ENCODE data around the gene ISLR2. TPM values are rescaled to one million over a fixed set of nuclear protein-coding genes. Genes with fewer than 3 reads are reported as not detected.
"Not testable (repeated sequence)": the region's sequence is repeated elsewhere in the genome, so short reads cannot be mapped to it uniquely, and the experiment has no call there.

The ISLR2 gene
- total RNA-seq, 1 experiment from 2014 or later = not detected

DNA sequence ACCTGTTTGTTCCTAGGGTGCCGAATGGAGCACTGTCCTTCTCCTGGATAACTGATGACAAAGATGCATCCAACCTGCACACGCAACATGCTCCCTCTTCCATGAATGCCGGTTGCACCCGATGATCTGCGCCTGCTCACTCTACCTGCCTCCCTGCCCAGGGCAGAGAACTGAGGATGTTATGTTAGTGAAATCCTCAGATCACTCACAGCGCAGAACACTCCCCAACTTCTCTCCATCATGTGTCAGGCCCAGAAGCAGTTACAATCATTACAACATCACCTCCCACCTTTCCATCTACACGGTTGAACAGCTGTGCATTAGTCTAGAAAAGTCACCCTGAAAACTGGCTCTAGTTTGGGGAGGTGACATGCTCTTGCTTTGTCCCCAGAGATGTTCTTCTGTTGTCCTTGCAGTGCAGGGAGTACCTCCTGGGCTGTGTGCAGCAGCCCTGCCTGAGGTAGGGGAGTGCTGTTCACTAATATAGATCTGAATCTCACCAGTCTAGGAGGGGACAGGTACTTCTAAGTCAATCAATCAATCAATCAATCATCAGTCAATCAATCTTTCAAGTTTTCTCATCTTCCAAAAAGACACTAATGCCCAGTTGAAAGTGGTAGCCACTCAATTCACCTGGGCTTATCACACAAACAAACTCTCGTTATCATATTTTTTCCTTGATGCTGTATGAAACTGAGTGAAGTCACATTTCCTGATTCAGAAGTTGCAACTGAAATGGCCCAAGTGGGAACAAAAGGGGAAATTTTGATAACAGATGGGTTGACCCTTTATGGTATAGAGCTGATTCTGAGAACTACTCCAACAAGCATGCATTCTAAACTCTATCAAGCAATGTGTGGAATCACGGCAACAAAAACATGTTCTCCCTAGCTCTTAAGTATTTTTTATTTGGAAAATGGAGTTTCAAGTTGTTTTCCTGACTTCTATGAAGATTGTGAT is 27.8 kb downstream of the ISLR2 start:
- Mint-ChIP-seq H3K9me3 (ENCODE audit: low read depth, unreplicated experiment) (no peaks in the 10 kb centered on the region), H3K4me3 (ENCODE audit: low read depth, unreplicated experiment) (no peak overlapping the region), H3K4me1 (ENCODE audit: low read depth, unreplicated experiment) (no peaks in the 10 kb centered on the region), H3K27me3 (ENCODE audit: unreplicated experiment) (peaks cover 46% of the 10 kb centered on the region), H3K36me3 (ENCODE audit: insufficient read depth, unreplicated experiment) (no peaks in the 10 kb centered on the region), H3K27ac (ENCODE audit: unreplicated experiment) (no peak overlapping the region)
- intact Hi-C loops (cut with micrococcal nuclease; ENCODE audit: unreplicated experiment) = no loop called here
- TF ChIP-seq, protein P1, sequence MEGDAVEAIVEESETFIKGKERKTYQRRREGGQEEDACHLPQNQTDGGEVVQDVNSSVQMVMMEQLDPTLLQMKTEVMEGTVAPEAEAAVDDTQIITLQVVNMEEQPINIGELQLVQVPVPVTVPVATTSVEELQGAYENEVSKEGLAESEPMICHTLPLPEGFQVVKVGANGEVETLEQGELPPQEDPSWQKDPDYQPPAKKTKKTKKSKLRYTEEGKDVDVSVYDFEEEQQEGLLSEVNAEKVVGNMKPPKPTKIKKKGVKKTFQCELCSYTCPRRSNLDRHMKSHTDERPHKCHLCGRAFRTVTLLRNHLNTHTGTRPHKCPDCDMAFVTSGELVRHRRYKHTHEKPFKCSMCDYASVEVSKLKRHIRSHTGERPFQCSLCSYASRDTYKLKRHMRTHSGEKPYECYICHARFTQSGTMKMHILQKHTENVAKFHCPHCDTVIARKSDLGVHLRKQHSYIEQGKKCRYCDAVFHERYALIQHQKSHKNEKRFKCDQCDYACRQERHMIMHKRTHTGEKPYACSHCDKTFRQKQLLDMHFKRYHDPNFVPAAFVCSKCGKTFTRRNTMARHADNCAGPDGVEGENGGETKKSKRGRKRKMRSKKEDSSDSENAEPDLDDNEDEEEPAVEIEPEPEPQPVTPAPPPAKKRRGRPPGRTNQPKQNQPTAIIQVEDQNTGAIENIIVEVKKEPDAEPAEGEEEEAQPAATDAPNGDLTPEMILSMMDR (IDR thresholded peaks at IDR 0.05; ENCODE audit: unreplicated experiment) = no peak
- no peak for DNase-seq
- CTCF ChIA-PET = interaction anchor here (1.4 kb wide), 1 partner anchor 14 kb away, joined by 4 read pairs; no protein-coding TSS in a partner anchor
- no TSS peak for BruUV-seq (replicated peaks)

DNA sequence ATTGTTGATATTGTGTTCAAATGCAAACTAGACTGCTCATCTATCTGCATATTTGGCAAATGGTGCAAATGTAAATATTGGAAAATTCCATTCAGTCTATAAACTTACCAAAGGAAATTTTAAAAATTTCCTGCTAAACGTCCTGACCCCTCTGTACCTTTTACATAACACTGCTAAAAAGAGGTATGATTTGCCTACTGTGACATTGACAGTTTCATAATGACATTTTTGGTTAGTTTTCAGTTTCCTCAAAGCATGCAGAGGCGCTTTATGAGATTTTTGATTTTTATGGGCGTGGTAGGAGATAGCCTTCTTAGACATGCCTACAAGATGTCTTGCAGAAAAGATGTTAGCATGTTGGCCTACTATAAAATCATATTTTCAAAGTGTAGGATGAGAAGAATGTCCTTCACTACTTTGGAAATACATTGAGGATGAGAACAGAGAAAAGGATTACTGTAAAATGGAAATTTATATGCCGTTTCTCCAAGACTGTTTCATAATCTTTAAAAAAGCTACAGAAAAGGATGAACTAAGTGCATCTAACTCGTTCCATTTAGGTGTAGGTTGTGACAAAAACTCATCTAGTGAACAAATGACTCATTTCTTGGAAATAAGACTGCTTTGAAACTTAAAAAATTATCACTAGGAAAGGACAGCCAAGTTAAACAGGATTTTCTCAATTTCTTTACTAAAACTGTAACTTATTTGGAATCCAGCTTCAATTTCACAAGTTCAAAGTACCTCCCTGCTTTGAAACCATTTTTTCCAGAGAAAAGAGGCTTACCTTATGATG is 28.7 kb downstream of the ISLR2 start:
- Mint-ChIP-seq H3K36me3 (ENCODE audit: insufficient read depth, unreplicated experiment) (no peaks in the 10 kb centered on the region), H3K4me1 (ENCODE audit: low read depth, unreplicated experiment) (no peaks in the 10 kb centered on the region), H3K27me3 (ENCODE audit: unreplicated experiment) (peaks cover 47% of the 10 kb centered on the region), H3K4me3 (ENCODE audit: low read depth, unreplicated experiment) (no peak overlapping the region), H3K9me3 (ENCODE audit: low read depth, unreplicated experiment) (no peaks in the 10 kb centered on the region), H3K27ac (ENCODE audit: unreplicated experiment) (no peak overlapping the region)
- DNase-seq = no peak
- TF ChIP-seq, protein P1 (IDR thresholded peaks at IDR 0.05; ENCODE audit: unreplicated experiment) = no peak
- BruUV-seq (replicated peaks) = no TSS peak
- intact Hi-C loops (cut with micrococcal nuclease; ENCODE audit: unreplicated experiment) = no loop called here
- CTCF ChIA-PET = no interaction called here

DNA sequence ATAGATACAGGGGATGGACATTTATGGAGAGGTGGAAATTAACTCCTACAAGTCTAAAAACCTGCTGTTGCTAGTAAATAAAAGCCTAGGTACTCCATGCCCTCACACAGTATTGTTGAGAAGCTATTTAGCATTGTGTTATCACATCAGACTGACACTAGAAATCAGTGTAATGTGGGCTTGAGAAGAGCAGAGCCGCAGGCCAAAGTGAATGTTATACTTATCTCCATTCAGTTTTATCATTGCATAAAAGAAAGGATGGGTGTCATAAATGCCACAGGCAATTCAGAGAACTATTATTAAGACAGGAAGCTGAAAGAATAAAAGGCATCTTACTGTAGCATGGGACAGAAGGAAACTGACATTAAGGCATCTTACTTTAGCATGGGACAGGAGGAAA is 29.4 kb downstream of the ISLR2 start:
- Mint-ChIP-seq H3K27me3 (ENCODE audit: unreplicated experiment) (peaks cover 54% of the 10 kb centered on the region), H3K4me3 (ENCODE audit: low read depth, unreplicated experiment) (no peak overlapping the region), H3K9me3 (ENCODE audit: low read depth, unreplicated experiment) (no peaks in the 10 kb centered on the region), H3K27ac (ENCODE audit: unreplicated experiment) (no peak overlapping the region), H3K36me3 (ENCODE audit: insufficient read depth, unreplicated experiment) (no peaks in the 10 kb centered on the region), H3K4me1 (ENCODE audit: low read depth, unreplicated experiment) (no peaks in the 10 kb centered on the region)
- TF ChIP-seq, protein P1 (IDR thresholded peaks at IDR 0.05; ENCODE audit: unreplicated experiment) = no peak
- intact Hi-C loops (cut with micrococcal nuclease; ENCODE audit: unreplicated experiment) = no loop called here
- no TSS peak for BruUV-seq (replicated peaks)
- no peak for DNase-seq
- CTCF ChIA-PET = no interaction called here

DNA sequence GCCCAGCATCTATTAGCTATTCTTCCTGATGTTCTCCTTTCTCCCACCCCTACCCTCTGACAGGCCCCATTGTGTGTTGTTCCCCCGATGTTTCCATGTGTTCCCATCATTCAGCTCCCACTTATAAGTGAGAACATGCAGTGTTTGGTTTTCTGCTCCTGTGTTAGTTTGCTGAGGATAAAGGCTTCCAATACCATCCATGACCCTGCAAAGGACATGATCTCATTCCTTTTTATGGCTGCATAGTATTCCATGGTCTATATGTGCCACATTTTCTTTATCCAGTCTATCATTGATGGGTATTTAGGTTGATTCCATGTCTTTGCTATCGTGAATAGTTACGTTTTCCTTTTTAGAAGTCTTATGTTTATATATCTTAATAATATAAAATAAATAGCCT is 30.0 kb downstream of the ISLR2 start:
- H3K27ac Mint-ChIP-seq (ENCODE audit: unreplicated experiment); CTCF ChIA-PET; DNase-seq; H3K36me3 Mint-ChIP-seq (ENCODE audit: insufficient read depth, unreplicated experiment); BruUV-seq (replicated peaks); H3K9me3 Mint-ChIP-seq (ENCODE audit: low read depth, unreplicated experiment); H3K4me3 Mint-ChIP-seq (ENCODE audit: low read depth, unreplicated experiment); intact Hi-C loops (cut with micrococcal nuclease; ENCODE audit: unreplicated experiment); H3K4me1 Mint-ChIP-seq (ENCODE audit: low read depth, unreplicated experiment): not testable (repeated sequence)
- peaks cover 61% of the 10 kb centered on the region for H3K27me3 Mint-ChIP-seq (ENCODE audit: unreplicated experiment)

DNA sequence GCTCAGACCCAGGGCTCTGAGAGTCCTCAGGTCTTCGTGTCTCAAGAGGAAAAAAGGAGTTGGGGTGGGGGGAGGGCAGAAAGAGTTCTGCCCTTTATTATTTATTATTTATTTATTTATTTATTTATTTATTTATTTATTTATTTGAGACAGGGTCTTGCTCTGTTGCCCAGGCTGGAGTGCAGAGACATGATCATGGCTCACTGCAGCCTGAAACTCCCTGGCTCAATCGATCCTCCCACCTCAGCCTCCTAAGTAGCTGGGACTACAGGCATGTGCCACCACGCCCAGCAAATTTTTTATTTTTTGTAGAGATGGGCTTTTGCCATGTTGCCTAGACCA is 31.8 kb downstream of the ISLR2 start:
- intact Hi-C loops (cut with micrococcal nuclease; ENCODE audit: unreplicated experiment) = not testable (repeated sequence)

More for the DNA sequence above, 31.8 kb downstream of the ISLR2 start:
- DNase-seq; H3K36me3 Mint-ChIP-seq (ENCODE audit: insufficient read depth, unreplicated experiment); H3K4me3 Mint-ChIP-seq (ENCODE audit: low read depth, unreplicated experiment); H3K4me1 Mint-ChIP-seq (ENCODE audit: low read depth, unreplicated experiment); BruUV-seq (replicated peaks); H3K9me3 Mint-ChIP-seq (ENCODE audit: low read depth, unreplicated experiment); CTCF ChIA-PET; H3K27ac Mint-ChIP-seq (ENCODE audit: unreplicated experiment): not testable (repeated sequence)
- H3K27me3 Mint-ChIP-seq (ENCODE audit: unreplicated experiment) = peaks cover 55% of the 10 kb centered on the region

Data from Calu3 (cell line).